HepG2 (cell line): Measurements from ENCODE around the gene P4HA1.
A peak's percentile ranks its signal among the peaks of the same experiment; 100 is the strongest.

ENCODE experiments used
- BORCS8-MEF2B ChIP-seq: sonication (generic); formaldehyde crosslinking; IDR thresholded peaks from 2 replicates; pipeline ENCODE4 v1.8.0; 2022; ENCODE audit warnings: mild to moderate bottlenecking, missing genetic modification reagents
- CHD4 ChIP-seq: fragments of 200-600 bp; sonication (generic); IDR thresholded peaks from 2 replicates; pipeline ENCODE4 v1.7.0; 2017; ENCODE audit warnings: mild to moderate bottlenecking, low read length, borderline replicate concordance
- EP300 ChIP-seq, 3 experiments: sonication (generic) in 1 of 3; formaldehyde crosslinking in 1 of 3; IDR thresholded peaks; 2 replicates each; pipeline versions ENCODE4 v1.5.1 to v1.6.1; 2011 to 2020; ENCODE audit warnings: low read depth in 2 of 3, low read length in 2 of 3, borderline replicate concordance in 1 of 3, improper control_type of control experiment in 1 of 3, mild to moderate bottlenecking in 1 of 3, missing genetic modification reagents in 1 of 3, moderate library complexity in 1 of 3
- HNRNPK ChIP-seq: fragments of 200-400 bp; formaldehyde crosslinking; IDR thresholded peaks from 2 replicates; pipeline ENCODE4 v1.6.1; 2018; ENCODE audit warnings: low read length, low read depth, moderate library complexity, mild to moderate bottlenecking; ENCODE audit not compliant: poor library complexity, severe bottlenecking
- IRF2 ChIP-seq: IDR thresholded peaks from 2 replicates; pipeline ENCODE4 v1.6.1; 2018; ENCODE audit warnings: missing genetic modification reagents, missing compliant biosample characterization
- KLF16 ChIP-seq, 2 experiments: sonication (generic) in 1 of 2; formaldehyde crosslinking in 1 of 2; IDR thresholded peaks; 2 replicates each; pipeline versions ENCODE4 v1.6.1 to v1.8.0; 2016 to 2023; ENCODE audit warnings: missing genetic modification reagents in 2 of 2, missing compliant biosample characterization in 1 of 2
- POLR2AphosphoS5 ChIP-seq: IDR thresholded peaks from 2 replicates; pipeline ENCODE4 v1.6.1; 2012; ENCODE audit warnings: low read depth, low read length
- RARA ChIP-seq: IDR thresholded peaks from 2 replicates; pipeline ENCODE4 v1.6.1; 2016; ENCODE audit warnings: missing genetic modification reagents, missing compliant biosample characterization
- TARDBP ChIP-seq: sonication (generic); formaldehyde crosslinking; IDR thresholded peaks from 2 replicates; pipeline ENCODE4 v1.8.0; 2022; ENCODE audit warnings: mild to moderate bottlenecking, missing genetic modification reagents
- ZNF121 ChIP-seq: sonication (generic); formaldehyde crosslinking; IDR thresholded peaks from 2 replicates; pipeline ENCODE4 v1.5.0; 2020; ENCODE audit warnings: mild to moderate bottlenecking, missing genetic modification reagents
- ZUFSP ChIP-seq: sonication (generic); formaldehyde crosslinking; IDR thresholded peaks from 2 replicates; pipeline ENCODE4 v1.9.0; 2021; ENCODE audit warnings: missing genetic modification reagents, mild to moderate bottlenecking, borderline replicate concordance

GRCh38 chr10:73096449-73097304 is at the start of gene P4HA1:
- peak in 1 of 2 experiments; percentile 17; a peak in 1 of 4 replicates for TF ChIP-seq EP300 (IDR thresholded peaks at IDR 0.05; ENCODE audit: low read depth in 2 of 2, low read length in 2 of 2)
- TF ChIP-seq EP300 (CRISPR knock-in tag; IDR thresholded peaks at IDR 0.05; ENCODE audit: borderline replicate concordance): no peak; the same call in 1 of the 2 replicates
- peak; percentile 86 for TF ChIP-seq IRF2 (CRISPR knock-in tag)
- TF ChIP-seq ZNF121: peak; percentile 64; the same call in 1 of the 2 replicates
- TF ChIP-seq TARDBP: peak; percentile 94
- TF ChIP-seq HNRNPK: peak; percentile 54
- no peak for TF ChIP-seq ZUFSP
- peak; percentile 42 for TF ChIP-seq RARA (CRISPR knock-in tag)
- TF ChIP-seq POLR2AphosphoS5: peak; percentile 98
- peak in 1 of 2 experiments; percentile 89; a peak in 2 of 4 replicates for TF ChIP-seq KLF16 (CRISPR knock-in tag; IDR thresholded peaks at IDR 0.05)
- peak; percentile 69 for TF ChIP-seq BORCS8-MEF2B (CRISPR knock-in tag)
- TF ChIP-seq CHD4: no peak
